Measurements from ENCODE around the gene MMP14.
"Not testable (repeated sequence)": the region's sequence is repeated elsewhere in the genome, so short reads cannot be mapped to it uniquely, and the experiment has no call there.

Gene MMP14

DNA sequence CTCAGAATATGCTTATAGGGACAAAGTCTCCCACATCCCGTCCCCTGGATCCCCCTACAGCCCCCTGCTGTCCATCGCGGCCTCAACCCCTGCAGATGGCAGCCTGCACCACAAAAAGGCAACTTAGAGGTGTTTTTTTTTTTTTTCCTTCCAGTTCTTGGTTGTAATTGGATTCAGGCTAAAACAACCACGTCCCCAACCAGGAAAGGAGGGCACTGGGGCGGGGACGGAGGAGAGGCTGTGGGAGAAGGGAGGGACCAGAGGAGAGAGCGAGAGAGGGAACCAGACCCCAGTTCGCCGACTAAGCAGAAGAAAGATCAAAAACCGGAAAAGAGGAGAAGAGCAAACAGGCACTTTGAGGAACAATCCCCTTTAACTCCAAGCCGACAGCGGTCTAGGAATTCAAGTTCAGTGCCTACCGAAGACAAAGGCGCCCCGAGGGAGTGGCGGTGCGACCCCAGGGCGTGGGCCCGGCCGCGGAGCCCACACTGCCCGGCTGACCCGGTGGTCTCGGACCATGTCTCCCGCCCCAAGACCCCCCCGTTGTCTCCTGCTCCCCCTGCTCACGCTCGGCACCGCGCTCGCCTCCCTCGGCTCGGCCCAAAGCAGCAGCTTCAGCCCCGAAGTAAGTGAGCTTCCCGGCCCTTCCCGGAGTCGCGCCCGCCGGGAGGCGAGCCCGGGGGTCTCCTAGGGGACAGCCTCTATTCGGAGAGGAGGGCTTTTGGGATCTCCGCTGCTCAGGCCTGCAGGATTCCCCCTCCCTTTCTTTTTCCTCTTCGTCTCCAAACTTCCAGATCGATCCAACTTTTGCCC, at the start of gene MMP14:
MMP14 (plus strand) TSS at position 285 of the 813 bp plus-strand sequence; CDS start at position 518, 233 bp downstream.
- DNase-seq, result no peak

DNA sequence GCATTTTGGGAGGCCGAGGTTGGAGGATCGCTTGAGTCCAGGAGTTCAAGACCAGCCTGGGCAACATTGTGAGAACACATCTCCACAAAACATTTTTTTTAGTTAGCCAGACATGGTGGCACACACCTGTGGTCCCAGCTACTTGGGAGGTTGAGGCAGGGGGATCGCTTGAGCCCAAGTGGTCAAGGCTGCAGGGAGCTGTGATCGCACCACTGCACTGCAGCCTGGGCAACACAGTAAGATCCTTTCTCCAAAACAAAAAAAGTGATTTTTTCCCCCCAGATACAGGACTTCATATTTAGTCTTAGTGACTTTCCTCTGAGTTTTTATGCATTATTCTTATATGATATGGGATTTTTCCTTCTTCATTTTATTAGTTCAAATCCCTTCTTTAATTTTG, 49.7 kb upstream of the MMP14 start:
- DNase-seq, result no peak

DNA sequence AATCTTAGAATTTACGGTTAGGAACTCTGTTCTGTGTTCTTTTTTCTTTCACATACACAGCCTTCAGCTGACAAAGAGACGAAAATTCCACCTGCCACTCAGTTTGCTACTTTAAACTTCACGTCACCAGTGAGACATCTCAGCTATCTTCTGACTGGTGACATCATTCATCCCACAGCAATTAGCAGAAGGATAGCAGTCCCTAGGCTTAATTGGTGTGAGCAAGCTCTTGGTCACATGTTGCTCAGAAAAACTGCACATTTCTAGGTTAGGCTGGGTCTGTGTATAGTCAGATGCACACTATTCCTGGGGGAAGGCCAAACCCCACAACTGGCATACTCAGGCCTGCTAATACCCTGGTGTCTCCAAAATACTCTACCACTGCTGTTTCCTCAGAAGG, 45.1 kb upstream of the MMP14 start:
- no peak for DNase-seq

DNA sequence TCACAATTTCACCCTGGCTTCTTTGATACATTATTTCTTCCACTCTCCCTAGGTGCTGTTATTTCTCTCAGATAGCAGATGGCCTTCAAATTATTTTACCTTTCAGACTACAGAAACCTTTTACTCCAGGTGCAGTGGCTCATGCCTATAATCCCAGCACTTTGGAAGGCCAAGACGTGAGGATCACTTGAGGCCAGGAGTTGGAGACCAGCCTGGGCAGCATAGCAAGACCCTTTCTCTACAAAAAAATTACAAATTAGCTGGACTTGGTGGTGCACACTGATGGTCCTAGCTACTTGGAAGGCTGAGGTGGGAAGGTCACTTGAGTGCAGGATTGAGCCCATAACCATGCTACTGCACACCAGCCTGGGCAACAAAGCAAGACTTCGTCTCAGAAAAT, 44.2 kb upstream of the MMP14 start:
- no peak for DNase-seq

DNA sequence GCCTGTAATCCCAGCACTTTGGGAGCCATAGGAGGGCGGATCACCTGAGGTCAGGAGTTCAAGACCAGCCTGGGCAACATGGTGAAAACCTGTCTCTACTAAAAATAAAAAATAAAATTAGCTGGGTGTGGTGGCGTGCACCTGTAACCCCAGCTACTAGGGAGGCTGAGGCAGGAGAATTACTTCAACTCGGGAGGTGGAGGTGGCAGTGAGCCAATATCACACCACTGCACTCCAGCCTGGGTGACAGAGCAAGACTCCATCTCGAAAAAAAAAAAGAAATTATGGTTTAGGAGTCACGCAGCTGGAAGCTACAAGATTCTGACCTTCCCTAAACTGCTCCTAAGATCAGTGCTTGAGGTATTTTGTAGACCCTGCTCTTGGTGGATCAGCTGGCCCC, 42.8 kb upstream of the MMP14 start:
- not testable (repeated sequence) for DNase-seq

DNA sequence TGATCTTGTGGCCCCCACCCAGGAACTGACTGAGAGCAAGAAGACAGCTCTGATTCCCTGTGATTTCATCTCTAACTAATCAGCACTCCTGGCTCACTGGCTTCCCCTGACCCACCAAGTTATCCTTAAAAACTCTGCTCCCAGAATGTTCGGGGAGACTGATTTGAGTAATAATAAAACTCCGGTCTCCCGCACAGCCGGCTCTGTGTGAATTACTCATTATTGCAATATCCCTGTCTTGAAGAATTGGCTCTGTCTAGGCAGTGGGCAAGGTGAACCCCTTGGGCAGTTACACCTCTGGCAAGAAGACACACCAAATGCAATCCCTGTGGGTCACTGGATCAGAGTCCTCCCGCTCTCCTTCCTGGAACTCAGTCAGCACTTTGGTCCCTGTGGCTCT, 42.4 kb upstream of the MMP14 start:
- no peak for DNase-seq

DNA sequence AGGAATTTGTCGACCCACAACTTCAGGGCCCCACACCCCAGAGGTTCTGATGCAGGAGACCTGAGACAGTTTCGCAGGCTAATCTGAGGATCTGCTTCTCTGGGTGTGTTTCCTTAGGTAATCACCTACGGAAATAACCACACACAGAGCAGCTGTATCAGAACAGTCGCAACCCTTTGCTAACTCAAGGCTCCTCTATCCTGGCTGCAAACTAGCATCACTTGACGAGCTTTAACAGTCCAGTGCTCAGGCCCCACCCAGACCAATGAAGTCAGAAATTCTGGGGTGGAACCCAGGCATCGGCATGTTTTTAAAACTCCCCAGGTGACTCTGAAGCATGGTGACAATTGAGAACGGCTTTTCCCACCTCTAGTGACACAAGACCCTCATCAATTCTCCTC, 41.8 kb upstream of the MMP14 start:
- no peak for DNase-seq

DNA sequence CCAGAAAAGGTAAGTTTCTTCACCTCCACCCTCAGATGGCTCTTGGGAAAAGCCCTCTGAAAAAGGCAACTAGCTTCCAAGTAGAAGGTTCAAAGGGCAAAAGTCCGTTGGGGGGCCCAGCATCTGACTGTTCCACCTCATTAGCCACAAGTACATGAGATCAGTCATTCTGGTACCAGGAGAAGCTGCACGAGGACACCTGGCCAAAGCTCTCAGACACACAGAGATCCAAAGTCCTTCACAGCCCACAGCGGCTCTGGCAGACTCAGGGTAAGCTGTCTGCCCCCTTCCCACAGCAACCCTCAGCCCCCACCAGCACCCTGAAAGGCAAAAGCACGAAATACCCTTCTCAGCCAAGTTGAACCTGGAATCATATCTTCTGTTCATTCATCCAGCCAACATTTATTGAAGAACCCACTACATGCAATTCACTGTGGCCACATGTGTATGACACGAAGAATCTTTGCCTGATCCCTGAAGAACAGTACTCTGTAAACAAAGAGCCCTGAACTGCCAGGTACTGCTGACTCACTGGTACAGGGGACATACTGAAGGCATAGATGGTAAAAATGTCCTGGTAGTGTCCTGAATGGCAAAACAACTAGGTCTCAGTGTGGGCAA, 40.2 kb upstream of the MMP14 start:
- DNase-seq, result no peak

DNA sequence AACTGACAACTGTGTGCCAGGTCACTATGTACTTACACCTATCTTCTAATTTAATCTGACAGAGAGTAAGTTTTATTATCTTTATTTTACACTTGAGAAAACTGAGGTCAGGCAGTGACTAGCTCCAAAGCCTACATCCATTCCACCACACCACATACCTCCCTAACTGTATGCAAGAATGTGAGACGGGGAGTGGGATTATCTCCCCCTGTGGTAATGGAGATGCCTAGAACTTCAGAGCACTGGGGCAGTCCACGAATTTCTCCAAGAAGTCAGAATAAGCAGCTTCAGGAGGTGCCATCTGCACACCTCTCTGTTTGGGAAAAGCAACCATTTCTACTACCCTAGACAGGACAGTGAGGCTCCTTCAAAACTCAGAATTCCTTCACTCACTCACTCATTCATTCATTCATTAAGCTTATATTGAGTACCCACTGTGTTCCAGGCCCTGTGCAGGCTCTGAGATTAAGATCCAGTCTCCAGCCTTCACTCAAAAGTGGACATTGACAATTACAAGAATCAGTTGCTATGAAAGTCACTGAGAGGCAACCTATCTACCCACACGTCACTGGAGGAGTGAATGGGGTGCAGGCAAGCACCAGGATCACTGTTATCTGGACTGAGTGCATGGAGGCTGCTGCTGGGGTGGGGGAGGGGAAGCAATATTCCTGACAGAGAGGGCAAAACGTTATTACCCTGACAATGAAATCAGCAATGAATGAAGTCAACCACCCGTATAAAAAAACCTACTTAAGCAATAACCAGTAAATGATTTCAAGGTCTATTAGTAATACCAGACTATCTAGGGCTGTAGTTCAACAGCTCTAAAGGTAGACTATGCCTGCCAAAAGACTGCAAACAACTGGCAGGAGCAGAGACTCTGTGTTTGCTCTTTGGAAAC, 39.1 kb upstream of the MMP14 start:
- no peak for DNase-seq

DNA sequence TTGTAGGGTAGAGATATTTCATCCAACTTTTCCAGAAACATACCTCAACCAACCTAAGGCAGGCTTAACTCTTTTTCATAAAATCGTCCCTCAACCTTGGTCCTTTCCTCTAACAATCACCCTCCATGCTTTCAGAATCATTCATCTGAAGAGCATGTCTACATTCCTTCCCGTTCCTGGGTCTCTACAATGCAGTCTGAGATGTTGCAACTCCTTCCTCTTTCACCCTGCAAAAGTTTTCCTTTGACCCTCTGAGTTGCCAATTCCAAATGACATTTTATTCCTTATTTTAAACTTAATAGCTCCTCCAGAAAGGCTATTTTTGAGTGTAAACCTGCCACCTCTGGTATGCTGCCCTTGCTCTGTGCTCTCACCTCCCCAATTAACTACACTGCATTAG, 37.9 kb upstream of the MMP14 start:
- DNase-seq, result no peak

DNA sequence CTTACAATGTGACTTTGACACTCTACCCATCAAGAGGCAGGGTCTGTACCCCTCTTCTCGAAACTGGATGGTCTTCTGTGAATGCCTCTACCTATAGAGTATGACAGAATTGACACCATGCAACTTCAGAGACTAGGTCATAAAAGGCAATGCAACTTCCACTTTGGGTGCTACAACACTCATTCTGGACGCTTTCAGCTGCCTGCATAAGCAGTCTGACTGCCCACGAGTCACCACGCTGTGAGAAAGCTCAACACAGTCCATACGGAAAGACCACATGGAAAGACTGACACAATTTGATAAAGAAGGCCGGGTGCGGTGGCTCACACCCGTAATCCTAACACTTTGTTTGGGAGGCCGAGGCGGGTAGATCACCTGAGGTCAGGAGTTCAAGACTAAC, 36.0 kb upstream of the MMP14 start:
- no peak for DNase-seq

DNA sequence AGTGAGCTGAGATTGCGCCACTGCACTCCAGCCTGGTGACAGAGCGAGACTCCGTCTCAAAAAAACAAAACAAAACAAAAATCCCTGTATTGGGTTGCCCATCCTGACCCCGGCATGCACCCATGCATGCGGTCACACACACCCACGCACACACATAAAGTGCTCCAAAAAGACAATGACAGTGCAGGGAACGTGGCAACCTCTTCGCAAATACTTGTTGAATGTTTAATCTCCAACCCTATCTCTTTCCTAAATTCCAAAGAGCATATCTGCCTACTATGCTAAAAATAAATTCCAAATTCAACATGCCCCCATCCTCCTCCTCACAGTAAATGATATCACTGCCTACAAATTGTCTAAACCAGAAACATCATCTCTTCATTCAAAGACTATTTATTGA, 34.7 kb upstream of the MMP14 start:
- no peak for DNase-seq

DNA sequence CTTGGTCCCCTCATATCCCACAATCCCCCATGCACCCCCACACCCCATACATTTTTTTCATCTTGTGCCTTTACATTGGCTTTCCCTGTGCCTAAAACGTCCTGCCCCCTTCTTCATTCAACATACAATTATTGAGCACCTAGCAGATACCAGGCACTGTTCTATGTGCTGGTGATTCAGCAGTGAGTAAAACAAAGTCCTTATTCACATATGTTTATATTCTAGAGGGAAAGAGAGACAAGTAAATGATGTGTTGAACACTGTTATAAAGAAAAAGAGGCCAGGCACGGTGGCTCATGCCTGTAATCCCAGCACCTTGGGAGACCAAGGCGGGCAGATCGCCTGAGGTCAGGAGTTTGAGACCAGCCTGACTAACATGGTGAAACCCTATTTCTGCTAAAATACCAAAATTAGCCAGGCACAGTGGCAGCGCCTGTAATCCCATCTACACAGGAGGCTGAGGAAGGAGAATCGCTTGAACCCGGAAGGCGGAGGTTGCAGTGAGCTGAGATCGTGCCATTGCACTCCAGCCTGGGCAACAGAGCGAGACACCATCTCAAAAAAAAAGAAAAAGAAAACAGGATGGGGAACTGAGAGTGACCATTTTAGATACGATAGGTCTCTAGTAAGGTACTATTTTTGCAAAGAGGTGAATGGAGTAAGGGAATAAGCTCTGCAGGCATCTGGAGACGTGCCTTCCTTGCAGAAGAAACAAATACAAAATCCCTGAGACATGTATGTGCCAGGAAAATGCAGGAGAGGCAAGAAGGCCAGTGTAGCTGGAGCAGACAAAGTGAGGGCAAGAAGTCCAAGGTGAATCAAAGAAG, 33.3 kb upstream of the MMP14 start:
- no peak for DNase-seq

DNA sequence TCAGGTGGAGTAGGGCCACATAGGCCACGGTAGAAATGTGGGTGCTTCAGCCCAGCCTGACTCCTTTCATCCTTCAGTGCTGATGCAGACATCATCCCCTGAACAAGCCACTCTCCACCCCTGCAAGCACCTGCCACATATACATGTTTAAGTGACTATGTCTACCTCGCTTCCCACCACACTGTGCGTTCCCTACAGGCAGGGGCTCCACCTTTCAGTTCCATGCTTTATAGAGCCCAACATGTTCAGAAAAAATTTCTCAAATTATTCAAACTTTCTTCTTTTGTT, 32.8 kb upstream of the MMP14 start:
- no peak for DNase-seq

DNA sequence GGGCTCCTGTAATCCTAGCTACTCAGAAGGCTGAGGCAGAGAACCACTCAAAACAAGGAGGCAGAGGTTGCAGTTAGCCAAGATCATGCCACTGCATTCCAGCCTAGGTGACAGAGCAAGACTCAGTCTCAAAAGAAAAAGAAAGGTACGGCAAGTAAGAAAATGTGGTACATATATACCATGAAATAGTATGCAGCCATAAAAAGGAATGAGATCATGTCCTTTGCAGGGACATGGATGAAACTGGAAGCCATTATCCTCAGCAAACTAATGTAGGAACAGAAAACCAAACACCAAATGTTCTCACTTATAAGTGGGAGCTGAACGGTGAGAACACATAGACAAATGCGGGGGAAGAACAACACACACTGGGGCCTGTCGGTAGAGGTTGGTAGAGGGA, 31.1 kb upstream of the MMP14 start:
- not testable (repeated sequence) for DNase-seq

DNA sequence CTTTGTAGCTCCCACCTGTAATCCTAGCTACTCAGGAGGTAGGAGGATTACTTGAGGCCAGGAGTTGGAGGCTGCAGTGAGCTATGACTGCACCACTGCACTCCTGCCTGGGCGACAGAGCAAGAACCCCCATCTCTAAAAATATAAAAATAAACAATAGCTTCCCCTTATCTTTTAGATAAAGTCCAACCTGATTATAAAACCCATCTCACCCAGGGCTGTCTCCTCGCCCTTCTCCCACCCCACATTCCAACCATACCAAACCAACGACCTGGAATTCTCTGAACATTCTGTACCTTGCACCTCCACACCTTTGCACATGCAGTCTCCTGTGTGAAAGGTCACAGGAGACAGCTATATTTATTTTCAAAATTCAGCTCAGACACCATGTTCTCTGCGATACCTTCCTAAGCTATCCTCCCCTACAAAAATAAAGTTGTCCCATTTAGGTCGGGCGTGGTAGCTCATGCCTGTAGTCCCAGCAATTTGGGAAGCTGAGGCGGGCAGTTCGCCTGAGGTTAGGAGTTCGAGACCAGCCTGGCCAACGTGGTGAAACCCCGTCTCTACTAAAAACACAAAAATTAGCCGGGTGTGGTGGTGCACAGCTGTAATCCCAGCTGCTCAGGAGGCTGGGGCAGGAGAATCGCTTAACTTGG, 28.8 kb upstream of the MMP14 start:
- no peak for DNase-seq

DNA sequence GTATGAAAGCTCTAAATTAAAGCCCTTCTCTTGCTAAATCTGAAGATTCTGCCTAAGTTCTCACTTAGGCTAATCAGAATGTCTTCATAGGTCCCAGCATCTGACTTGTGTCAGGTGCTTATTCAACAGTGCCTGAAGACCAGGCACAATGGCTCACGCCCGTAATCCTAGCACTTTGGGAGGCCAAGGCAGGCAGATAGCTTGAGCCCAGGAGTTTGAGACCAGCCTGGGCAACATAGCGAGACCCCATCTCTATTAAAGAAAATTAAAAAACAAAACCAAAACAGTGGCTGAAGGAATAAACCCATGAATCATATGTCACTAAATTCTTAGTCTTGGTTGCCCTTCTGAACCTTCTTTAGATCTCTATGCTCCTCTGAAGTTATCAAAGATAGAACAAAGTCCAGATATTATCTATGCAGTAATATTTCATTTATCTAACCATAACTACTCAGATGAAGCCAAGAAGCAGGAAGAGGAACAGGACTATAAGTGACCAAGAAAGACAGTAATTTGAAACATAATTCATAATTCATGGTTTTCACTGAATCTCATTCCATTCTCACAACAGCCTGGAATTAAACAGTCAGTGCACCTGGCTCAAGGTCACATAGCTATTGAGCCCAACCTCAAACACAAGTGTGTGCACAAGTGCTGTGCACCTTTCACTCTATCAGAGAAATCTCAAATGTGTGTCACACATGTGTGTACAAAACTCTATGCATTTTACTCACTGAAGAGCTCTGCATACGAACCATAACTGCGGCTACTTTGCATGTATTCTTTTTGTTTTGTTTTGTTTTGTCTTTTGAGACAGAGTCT, 27.8 kb upstream of the MMP14 start:
- DNase-seq, result no peak

DNA sequence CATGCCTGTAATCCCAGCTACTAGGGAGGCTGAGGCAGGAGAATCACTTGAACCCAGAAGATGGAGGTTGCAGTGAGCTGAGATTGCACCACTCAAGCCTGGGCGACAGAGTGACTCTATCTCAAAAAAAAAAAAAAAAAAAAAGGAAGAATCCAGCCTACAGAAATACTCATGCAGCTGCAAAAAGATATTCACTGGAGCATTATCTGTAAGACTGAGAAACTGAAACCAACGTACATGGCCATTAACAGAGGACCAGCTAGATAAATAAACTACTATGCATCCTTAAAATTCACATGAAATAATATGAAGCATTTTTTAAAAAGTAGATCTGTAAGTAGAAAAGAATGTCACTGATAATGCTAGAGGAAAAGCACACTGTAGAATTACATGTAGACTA, 24.7 kb upstream of the MMP14 start:
- DNase-seq, result no peak

DNA sequence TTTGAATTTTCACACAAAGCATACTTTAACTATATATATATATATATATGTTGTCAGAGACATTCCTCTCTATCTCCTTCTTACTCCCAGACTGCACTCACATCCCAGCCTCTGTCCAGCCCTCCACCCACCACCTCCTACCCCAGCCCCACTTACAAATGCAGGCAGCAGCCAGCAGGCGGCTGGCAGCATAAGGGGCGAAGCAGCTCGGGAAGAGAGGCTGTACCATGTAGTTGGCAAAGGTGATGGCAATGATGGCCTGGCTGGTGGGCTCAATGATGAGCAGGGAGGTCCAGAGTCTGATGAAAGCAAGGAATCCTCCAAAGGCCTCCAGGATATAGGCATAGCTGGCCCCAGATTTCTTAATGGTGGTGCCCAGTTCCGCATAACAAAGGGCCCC, 23.6 kb upstream of the MMP14 start:
- no peak for DNase-seq

DNA sequence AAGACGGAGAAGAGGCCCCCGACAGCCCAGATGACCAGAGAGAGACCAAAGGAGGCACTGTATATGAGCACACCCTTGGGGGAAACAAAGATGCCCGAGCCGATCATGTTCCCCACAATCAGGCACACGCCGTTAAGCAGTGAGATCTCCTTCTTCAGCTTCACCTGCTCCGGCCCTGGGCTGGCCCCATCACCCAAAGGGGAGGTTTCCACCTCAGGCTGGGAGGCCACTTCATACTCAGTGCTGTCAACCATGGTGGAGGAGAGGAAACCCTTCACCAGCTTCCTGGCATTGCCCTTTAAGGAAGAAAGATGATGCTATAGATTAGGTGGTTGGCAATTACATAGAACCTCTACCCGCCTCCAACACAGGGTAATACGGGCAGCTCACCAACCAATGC, 23.2 kb upstream of the MMP14 start:
- no peak for DNase-seq

DNA sequence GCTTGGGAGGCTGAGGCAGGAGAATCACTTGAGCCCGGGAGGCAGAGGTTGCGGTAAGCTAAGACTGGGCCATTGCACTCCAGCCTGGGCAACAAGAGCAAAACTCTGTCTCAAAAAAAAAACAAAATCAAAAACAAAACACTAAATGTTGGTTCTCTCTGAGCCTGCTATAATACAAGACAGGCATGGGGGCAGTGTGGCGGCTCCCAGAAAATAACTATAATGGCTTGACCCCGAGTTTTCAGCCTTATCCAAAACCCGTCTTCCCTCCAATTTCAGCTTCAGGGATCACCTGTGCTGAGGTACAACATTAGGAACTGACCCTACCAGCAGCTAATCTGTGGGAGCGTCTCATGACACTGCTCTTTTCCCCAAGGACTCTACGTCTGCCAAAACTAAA, 22.0 kb upstream of the MMP14 start:
- no peak for DNase-seq
